Stimulated activated CD4-positive, alpha-beta T cell treated with anti-CD3 and anti-CD28 coated beads, Interleukin-2, amount 100 ng/mL, for 24 hours (primary cell): ENCODE measurements around the gene CPB1.

Experiments used
- DNase-seq, 2 donors: peaks; one replicate each; pipeline ENCODE4 v3.0.0-alpha.2; 2020

CPB1 gene

DNA sequence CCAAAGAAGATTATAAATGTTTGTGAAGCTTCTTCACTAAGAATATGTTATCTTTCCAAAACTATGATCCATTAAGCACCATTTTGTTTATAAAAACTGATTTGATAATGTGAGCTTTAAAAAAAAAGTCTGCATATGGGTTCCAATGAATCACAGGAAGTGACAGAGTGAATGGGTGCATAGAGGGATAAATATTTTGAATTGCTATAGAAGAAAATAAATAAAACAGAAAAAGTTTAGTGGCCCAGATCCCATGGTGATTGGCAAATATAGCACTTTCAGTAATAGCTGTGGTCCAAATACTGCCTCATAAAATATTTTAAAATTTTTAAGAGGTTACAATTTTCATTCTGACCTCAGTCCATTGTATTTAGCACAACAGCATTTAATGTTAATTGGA is 56.6 kb downstream of the CPB1 start:
- no peak for DNase-seq

- no peak for DNase-seq
These were observed 62.2 kb downstream of the CPB1 start for GRCh38 chr3:148889828-148890227.

GRCh38 chr3:148896062-148896461 is 68.5 kb downstream of the CPB1 start:
- no peak for DNase-seq

- no peak for DNase-seq
These were observed 74.6 kb downstream of the CPB1 start for GRCh38 chr3:148901987-148902791.

- DNase-seq, result no peak
These were observed 75.4 kb downstream of the CPB1 start for GRCh38 chr3:148903022-148903442.

DNA sequence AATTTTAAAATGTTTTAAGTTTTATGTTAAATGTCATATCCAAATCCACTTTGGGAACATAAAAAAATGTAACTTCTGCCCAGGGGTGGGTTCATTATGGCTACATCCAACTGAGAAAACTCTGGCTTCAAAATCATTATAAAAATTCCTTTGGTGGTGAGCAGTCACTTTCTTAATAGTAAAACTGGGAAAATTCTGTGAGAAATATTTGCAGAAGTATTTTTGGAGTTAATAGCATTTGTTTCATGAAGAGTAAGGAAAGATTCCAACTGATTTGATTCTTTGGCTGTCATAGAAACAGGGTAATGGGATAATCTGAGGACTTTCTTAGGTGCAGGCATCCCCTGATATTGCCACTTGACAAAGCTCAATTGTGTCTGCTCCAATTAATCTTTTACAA is 76.3 kb downstream of the CPB1 start:
- DNase-seq, result no peak

GRCh38 chr3:148906667-148907066 is 79.1 kb downstream of the CPB1 start:
- no peak for DNase-seq
